SK-N-SH (cell line): Measurements from ENCODE around the gene PAQR5.

ENCODE experiments used
- FOSL2 ChIP-seq: IDR thresholded peaks from 2 replicates; pipeline ENCODE4 v1.4.0; 2012; ENCODE audit warnings: low read depth, mild to moderate bottlenecking, moderate library complexity, borderline replicate concordance
- GABPA ChIP-seq: IDR thresholded peaks from 2 replicates; pipeline ENCODE4 v1.4.0; 2012; ENCODE audit warnings: low read depth, mild to moderate bottlenecking
- TF ChIP-seq, protein P1 (sequence below): IDR thresholded peaks from 2 replicates; pipeline ENCODE4 v1.4.0; 2012; ENCODE audit warnings: low read depth, borderline replicate concordance
- TF ChIP-seq, protein P2 (sequence below): fragments of 200-600 bp; sonication (generic); IDR thresholded peaks from 2 replicates; pipeline ENCODE4 v1.6.1; 2017; ENCODE audit warnings: antibody characterized with exemption, mild to moderate bottlenecking, moderate library complexity
- TF ChIP-seq, protein P3 (sequence below): IDR thresholded peaks from 2 replicates; pipeline ENCODE4 v1.4.0; 2012; ENCODE audit warnings: low read depth, borderline replicate concordance

DNA sequence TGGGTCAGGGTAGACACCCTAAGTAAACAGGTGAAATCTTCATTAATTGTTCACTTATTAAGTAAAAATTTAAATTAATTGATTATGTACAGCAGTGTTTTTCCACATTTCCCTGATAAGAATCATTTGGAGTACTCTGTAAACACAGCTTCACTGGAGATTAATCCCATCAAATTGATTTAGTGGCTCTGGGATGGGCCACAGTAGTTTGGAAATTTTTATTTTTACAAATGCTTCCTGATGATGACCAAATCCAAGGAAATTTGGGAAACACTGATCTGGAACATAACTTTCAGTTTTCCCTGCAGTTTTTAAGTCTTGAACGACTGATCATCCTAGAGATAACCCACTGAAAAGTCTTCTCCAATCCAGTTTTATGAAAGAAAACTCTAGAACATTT lies 135.1 kb downstream of the PAQR5 start:
- TF ChIP-seq, protein P1, sequence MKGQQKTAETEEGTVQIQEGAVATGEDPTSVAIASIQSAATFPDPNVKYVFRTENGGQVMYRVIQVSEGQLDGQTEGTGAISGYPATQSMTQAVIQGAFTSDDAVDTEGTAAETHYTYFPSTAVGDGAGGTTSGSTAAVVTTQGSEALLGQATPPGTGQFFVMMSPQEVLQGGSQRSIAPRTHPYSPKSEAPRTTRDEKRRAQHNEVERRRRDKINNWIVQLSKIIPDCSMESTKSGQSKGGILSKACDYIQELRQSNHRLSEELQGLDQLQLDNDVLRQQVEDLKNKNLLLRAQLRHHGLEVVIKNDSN = no peak
- TF ChIP-seq GABPA = no peak
- TF ChIP-seq FOSL2 = no peak
- TF ChIP-seq, protein P2, sequence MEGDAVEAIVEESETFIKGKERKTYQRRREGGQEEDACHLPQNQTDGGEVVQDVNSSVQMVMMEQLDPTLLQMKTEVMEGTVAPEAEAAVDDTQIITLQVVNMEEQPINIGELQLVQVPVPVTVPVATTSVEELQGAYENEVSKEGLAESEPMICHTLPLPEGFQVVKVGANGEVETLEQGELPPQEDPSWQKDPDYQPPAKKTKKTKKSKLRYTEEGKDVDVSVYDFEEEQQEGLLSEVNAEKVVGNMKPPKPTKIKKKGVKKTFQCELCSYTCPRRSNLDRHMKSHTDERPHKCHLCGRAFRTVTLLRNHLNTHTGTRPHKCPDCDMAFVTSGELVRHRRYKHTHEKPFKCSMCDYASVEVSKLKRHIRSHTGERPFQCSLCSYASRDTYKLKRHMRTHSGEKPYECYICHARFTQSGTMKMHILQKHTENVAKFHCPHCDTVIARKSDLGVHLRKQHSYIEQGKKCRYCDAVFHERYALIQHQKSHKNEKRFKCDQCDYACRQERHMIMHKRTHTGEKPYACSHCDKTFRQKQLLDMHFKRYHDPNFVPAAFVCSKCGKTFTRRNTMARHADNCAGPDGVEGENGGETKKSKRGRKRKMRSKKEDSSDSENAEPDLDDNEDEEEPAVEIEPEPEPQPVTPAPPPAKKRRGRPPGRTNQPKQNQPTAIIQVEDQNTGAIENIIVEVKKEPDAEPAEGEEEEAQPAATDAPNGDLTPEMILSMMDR = no peak
- TF ChIP-seq, protein P3, sequence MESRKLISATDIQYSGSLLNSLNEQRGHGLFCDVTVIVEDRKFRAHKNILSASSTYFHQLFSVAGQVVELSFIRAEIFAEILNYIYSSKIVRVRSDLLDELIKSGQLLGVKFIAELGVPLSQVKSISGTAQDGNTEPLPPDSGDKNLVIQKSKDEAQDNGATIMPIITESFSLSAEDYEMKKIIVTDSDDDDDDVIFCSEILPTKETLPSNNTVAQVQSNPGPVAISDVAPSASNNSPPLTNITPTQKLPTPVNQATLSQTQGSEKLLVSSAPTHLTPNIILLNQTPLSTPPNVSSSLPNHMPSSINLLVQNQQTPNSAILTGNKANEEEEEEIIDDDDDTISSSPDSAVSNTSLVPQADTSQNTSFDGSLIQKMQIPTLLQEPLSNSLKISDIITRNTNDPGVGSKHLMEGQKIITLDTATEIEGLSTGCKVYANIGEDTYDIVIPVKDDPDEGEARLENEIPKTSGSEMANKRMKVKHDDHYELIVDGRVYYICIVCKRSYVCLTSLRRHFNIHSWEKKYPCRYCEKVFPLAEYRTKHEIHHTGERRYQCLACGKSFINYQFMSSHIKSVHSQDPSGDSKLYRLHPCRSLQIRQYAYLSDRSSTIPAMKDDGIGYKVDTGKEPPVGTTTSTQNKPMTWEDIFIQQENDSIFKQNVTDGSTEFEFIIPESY = no peak
